Measurements from ENCODE around the gene ZFYVE28.

DNA sequence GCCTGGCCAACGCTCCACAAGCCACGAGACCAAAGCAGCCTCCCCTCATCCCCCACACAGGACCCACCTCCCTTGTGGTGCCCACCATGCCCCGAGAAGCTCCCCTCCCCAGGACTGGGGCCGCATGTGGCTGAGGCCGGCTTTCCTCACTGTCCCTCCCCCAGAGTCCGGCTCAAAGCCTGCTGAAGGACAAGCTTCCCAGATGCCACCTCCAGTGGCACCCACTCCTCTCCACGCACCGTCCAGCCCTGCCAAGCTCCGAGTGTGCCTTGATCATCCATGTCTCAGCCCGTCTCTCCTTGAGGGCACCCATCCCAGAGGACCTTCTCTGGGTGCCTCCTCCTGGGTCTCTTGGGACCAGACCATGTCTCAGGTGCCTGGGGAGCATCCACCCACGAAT is 97.7 kb downstream of the ZFYVE28 start:
- TF ChIP-seq, protein P1, sequence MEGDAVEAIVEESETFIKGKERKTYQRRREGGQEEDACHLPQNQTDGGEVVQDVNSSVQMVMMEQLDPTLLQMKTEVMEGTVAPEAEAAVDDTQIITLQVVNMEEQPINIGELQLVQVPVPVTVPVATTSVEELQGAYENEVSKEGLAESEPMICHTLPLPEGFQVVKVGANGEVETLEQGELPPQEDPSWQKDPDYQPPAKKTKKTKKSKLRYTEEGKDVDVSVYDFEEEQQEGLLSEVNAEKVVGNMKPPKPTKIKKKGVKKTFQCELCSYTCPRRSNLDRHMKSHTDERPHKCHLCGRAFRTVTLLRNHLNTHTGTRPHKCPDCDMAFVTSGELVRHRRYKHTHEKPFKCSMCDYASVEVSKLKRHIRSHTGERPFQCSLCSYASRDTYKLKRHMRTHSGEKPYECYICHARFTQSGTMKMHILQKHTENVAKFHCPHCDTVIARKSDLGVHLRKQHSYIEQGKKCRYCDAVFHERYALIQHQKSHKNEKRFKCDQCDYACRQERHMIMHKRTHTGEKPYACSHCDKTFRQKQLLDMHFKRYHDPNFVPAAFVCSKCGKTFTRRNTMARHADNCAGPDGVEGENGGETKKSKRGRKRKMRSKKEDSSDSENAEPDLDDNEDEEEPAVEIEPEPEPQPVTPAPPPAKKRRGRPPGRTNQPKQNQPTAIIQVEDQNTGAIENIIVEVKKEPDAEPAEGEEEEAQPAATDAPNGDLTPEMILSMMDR (IDR thresholded peaks at IDR 0.05), result no peak
- TF ChIP-seq POLR2A (IDR thresholded peaks at IDR 0.05), result no peak
